Hepatocyte (in vitro differentiated cells): ENCODE data around the gene PTPRN2.

Source experiments
- EZH2 ChIP-seq: fragments of 200-600 bp; sonication (generic); IDR thresholded peaks from 2 replicates; pipeline ENCODE4 v1.6.1; 2016; ENCODE audit warnings: antibody characterized with exemption, mild to moderate bottlenecking, borderline replicate concordance
- TF ChIP-seq, protein P1 (sequence below): fragments of 200-600 bp; sonication (generic); IDR thresholded peaks from 2 replicates; pipeline ENCODE4 v1.5.1; 2016; ENCODE audit warnings: antibody characterized with exemption, mild to moderate bottlenecking; ENCODE audit not compliant: poor library complexity

DNA sequence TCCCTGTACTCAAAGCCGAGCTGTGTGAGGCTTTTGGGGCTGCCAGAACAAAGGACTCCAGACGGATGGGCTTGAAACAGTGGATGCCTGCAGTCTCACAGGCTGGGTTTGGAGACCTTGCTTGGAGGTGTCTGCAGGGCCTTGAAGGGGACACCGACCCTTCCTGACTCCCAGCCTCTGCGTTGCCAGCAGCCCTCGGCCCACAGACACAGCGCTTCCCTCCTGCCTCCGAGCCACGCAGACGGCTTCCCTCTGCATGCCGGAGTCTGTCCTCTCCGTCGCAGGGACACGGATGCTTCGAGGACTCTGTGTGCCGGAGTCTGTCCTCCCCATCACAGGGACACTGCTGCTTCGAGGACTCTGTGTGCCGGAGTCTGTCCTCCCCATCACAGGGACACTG is 726.1 kb downstream of the PTPRN2 start:
- TF ChIP-seq, protein P1, sequence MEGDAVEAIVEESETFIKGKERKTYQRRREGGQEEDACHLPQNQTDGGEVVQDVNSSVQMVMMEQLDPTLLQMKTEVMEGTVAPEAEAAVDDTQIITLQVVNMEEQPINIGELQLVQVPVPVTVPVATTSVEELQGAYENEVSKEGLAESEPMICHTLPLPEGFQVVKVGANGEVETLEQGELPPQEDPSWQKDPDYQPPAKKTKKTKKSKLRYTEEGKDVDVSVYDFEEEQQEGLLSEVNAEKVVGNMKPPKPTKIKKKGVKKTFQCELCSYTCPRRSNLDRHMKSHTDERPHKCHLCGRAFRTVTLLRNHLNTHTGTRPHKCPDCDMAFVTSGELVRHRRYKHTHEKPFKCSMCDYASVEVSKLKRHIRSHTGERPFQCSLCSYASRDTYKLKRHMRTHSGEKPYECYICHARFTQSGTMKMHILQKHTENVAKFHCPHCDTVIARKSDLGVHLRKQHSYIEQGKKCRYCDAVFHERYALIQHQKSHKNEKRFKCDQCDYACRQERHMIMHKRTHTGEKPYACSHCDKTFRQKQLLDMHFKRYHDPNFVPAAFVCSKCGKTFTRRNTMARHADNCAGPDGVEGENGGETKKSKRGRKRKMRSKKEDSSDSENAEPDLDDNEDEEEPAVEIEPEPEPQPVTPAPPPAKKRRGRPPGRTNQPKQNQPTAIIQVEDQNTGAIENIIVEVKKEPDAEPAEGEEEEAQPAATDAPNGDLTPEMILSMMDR: no peak
- no peak for TF ChIP-seq EZH2
